Raji (cell line): Measurements from ENCODE around the gene RNF182.

ENCODE experiments used
- POLR2A ChIP-seq: IDR thresholded peaks from 2 replicates; pipeline ENCODE4 v1.6.1; 2011; ENCODE audit warnings: low read depth, low read length, control low read depth; ENCODE audit not compliant: insufficient read depth

The RNF182 gene

DNA sequence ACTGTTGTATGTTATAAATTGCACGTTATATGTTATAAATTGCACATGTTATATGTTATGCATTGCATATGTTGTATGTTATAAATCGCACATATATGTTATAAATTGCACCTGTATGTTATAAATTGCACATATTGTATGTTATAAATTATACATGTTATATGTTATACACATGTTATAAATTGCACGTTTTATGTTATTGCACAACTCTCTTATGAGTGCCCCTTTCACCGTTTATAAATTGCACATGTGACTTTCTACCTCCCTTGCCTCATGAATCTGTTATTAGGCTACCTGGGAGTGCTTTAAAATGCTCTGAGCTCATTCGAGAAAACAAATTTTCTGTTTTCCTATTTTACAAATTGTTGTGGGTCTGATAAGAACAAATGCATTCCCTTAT lies 84.1 kb downstream of the RNF182 start:
- no peak for TF ChIP-seq POLR2A

DNA sequence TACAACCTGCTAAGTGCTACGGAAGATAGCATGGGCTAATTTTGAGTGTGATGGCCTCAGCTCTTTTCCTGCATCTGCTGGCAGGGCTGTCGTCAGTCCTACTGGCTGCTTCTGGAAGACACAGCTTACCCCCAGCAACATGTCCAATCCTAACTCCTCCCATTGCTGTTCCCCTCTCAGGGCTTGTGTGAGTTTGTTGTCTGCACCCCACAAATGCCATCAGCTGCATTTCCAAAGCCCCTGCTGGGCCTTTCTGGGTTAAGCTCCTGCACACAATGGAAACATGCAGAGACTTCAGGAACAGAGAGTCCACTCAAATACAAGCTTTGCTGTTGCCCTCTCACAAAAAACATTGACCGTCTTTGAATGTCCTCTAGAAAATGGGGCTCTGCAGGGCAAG lies 84.7 kb downstream of the RNF182 start:
- TF ChIP-seq POLR2A, result no peak

DNA sequence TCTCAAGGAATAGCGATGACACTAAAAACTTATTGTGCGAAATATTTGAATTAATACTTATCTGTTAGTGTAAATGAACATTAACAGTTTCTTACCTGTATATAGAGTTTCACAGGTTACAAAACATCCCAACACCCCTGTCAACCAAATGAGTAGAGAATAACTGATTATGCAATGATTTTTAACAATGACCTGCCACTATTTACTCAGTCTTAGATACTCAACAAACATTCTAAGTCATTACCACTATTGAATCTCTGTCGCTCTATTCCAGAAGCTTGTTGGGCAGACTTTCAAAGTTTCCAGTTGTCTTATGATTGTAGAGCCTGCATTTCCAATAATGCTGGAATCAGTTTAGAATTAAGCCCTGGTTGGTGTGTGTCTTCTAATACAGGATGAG lies 85.5 kb downstream of the RNF182 start:
- TF ChIP-seq POLR2A, result no peak

DNA sequence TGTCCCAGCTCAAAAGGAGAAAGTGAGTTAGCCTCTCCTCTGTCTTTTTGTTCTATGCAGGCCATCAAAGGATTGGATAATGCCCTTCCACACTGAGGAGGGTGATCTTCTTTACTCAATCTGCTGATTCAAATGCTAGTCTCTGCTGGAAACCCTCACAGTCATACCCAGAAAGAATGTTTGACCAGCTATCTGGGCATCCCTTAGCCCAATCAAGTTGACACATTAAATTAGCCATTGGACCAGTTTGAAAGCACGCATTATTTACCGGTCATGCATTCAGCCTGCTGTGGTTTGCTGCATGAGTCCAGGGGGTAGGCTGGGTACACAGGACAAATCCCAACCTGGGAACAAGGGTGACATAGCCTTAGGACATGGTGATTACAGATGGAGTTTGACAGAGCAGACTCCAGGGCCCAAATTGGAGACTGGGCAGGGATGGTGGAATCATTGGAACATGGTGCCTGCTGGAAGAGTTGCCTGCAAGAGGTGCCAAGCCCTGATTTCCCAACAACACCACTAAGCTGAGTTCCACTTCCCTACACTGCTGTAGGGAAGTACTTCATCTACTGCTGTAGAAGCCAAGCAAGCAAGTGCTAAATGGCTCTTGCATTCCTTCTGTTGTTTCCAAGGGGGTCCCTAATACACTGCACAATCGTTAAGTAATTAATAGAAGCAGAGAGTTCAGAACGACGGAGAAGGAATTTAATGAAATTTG lies 87.7 kb downstream of the RNF182 start:
- no peak for TF ChIP-seq POLR2A

DNA sequence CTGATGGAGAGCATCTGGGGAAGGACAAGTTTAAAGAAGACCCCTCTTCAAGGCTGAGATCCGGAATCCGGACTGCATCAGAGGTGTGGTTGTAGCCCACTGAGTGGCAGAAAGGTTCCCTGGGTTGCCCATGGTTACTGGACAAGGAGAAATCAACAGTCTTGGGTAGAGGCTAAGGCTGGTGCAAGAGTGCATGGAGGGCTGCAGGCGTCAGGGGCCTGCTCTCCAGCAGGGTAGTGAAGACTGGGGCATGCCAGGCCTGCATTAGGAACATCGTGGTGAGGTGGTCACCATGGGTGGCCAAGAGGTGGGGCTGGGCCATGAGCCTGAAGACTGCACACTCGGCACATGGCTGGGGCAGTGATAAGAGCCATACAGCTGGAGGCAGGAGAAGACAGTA lies 91.2 kb downstream of the RNF182 start:
- TF ChIP-seq POLR2A, result no peak

DNA sequence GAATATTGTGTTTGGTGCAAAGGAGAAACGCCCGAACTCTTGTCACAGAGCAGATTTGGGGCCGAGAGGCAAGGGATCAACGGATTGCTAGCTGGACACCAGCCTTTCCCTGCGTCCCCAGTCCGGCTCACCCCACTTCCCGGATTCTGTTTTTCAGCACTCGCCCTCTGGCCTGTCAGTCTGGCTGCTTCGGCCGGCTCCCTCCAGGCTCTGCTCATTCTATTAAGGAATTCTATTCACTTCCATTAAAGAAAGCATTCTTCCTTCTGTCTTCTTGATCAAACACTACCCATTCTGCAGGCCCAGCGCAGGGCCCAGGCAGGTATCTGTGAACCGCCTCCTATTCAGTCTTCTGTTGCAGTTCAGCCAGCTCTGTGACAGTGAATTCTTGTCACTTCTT lies 91.7 kb downstream of the RNF182 start:
- TF ChIP-seq POLR2A, result no peak

DNA sequence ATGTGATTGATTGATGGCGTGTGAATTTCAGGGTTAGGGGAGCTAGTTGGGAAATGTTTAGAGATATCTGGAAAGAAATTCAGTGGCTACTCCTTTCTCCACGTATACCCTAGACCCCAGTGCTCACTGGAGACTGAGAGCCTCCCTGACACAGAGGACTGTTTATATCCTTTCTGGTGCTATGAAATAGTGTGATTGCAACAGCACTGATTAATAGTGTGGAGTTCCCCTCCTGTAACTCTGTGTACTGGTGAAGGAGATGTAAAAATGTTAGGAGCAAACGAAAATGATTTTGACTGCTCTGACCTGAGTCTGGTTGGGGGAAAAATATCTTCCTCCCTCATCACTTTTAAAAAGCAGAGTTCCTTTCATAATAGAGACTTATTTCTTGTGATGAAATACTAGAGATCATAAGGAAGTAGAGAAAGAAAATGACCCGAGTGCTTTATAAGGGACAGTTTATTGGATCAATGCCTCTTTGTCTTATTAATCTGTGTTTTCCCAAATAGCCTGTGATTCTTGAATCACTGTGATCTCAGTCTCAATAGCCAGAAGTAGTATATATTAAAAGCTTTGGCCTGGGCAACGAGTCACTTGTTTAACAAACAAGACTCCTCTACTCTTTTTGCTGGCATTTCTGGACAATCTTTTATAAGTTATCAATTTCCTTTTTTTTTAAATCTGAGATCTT lies 92.3 kb downstream of the RNF182 start:
- no peak for TF ChIP-seq POLR2A

DNA sequence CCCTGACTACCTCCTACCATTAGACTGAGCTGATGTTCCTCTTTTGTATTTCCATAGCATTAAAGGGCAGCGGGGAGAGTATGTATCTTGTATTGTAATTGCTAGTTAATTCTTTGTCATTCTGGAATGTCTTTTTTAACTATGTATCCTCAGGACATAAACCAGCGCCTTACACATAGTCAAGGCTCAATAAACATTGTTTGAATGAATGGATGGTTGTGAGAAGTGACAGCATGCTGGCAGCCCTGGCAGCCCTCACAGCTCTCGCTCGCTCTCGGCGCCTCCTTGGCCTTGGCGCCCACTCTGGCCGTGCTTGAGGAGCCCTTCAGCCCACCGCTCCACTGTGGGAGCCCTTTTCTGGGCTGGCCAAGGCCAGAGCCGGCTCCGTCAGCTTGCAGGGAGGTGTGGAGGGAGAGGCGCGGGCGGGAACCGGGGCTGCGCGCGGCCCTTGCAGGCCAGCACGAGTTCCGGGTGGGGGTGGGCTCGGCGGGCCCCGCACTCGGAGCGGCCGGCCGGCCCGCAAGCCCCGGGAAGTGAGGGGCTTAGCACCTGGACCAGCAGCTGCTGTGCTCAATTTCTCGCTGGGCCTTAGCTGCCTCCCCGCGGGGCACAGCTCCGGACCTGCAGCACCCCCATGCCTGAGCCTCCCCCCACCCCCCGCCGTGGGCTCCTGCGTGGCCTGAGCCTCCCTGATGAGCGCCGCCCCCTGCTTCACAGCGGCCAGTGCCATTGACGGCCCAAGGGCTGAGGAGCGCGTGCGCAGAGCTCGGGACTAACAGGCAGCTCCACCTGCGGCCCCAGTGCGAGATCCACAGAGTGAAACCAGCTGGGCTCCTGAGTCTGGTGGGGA lies 93.1 kb downstream of the RNF182 start:
- no peak for TF ChIP-seq POLR2A

DNA sequence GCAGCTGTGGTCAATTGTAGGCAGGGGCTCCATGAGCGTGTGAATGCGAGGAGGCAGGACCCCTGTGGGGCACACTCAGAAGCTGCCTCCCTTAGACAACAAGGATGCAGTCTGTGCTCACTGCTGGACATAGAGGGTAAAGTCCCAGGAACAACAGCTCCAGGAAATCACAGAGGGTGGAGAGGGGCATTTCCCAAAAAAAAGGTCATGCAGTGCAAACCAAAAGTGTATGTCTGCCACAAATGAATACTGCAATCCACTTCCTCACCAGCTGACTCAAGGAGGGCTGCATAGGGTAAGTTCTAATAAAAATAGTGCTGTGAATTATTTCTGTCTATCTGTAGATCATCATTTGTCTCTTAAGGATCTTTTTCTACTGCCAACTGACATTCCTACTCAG lies 95.8 kb downstream of the RNF182 start:
- no peak for TF ChIP-seq POLR2A

DNA sequence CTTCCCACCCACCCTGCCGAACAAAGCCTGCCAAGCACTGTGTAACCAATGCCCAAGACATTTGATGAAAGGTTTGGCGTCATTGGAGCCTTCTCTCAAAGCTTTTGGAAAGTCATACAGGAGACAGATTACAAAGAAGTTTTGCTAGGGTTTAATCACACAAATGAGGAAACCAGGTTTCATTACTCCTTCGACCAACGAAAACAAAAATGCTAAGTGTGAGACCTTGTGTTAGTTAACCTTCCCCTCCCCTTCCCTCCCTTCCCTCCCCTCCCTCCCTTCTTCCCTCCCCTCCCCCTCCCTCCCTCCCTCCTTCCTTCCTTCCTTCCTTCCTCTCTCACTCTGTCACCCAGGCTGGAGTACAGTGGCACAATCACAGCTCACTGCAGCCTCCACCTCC lies 96.7 kb downstream of the RNF182 start:
- no peak for TF ChIP-seq POLR2A

DNA sequence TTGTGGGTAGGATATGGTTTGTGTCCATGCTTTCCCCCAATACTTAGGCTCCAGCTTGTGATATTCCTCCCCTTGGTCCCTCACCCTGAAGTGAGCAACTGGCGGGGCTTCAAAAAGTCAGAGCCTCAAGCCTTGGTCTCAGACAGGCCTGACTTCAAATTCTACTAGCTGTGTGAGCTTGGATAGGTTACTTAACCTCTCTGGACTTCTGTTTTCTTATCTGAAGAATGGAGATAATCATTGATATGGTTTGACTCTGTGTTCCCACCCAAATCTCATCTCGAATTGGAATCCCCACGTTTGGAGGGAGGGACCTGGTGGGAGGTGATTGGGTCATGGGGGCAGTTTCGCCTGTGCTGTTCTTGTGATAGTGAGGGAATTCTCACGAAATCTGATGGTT lies 97.9 kb downstream of the RNF182 start:
- no peak for TF ChIP-seq POLR2A

DNA sequence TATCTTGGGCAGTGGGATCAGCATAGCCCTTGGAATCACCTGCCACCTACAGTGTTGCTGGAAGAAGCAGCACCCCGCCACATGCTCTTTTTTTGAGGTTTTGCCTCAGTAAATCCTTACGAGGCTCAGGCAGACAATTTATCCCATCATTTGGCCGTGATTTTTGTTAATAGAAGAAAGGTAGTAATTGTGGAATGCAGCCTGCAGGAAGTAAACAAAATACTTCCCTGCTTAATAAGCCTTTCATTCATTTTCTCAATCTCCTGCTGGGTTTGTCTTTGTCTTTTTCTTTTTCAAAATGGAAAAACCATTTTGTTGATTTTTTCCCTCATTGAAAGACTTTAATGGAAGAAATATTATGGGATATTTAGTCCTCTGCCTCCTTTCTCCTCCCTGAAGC lies 99.1 kb downstream of the RNF182 start:
- no peak for TF ChIP-seq POLR2A

DNA sequence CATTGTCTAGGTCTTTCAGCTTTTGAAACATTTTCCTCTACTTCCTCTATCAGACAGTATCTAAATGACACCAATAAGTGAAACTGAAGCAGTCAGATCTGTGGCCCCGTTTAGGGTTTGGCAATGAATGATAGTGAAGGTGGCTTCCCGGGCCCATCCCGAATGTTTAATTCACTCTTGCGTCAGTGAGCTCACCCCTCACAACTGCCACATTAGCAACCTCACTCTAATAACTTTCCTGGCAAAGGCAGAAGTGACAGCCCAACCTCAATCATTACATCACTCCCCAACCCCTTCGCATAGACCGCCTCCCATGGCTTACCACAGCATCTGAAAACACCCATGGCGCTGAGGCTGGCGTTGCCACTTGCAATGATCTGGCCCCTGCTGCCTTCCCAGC lies 100.4 kb downstream of the RNF182 start:
- no peak for TF ChIP-seq POLR2A

DNA sequence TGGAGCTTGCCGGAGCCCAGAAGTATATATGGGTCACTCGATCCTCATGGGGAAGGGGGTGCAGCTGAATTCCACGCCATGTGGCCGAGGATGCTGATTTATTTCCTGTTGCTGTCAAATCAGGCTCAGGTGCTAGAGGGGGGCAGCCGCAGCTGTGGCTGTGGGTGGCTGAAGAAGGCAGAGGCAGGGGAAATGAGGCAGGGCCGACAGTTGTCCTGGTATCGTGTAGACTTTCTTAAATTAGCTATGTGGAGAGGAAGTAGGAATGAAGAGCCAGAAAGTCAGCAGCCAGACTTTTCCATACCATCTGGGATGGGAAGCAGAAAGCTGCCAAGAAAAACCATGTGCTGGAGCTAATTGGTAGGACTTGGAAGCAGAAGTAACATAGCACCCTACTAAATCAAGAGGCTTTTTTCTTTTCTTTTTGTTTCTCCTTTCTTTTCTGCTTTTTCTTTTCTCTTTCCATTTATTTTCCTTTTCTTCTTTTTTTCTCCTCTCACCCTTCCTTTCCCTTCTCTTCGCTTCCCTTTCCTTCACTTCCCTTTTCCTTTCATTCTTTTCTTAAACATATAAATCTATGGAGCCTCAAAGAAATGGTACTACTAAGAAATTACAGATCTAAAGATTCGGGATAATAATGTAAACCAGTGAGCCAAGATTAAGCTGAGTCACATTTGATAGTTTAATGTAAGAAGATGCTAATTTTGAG lies 102.2 kb downstream of the RNF182 start:
- TF ChIP-seq POLR2A, result no peak

DNA sequence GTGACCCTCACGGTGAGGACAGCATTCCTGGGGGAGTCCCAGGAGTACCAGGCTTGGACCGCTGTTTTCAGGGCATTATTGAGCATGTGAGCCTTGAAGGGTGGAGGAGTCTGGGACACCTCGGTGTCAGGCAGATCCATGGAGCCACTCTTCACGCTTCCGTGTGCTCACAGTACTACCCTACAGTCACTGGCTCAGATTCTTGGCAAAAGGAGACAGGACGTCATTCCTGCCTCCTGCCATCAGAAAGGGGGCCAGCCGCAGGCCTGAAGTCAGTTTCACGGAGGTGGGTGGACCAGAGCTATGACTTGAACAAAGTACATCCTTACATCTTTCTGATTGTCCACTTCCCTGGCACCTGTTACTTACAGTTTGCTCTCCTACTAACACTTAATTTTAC lies 103.9 kb downstream of the RNF182 start:
- no peak for TF ChIP-seq POLR2A
